HepG2 (cell line): ENCODE data around the gene VSX1. TPM values are rescaled to one million over a fixed set of nuclear protein-coding genes. Genes with fewer than 3 reads are reported as not detected.

Experiments used
- ARID5B ChIP-seq: IDR thresholded peaks from 2 replicates; pipeline ENCODE4 v1.4.0; 2020; ENCODE audit warnings: mild to moderate bottlenecking, missing genetic modification reagents
- ELF3 ChIP-seq: IDR thresholded peaks from 2 replicates; pipeline ENCODE4 v1.6.1; 2016; ENCODE audit warnings: missing genetic modification reagents, missing compliant biosample characterization
- IRF2 ChIP-seq: IDR thresholded peaks from 2 replicates; pipeline ENCODE4 v1.6.1; 2018; ENCODE audit warnings: missing genetic modification reagents, missing compliant biosample characterization
- KAT7 ChIP-seq: IDR thresholded peaks from 2 replicates; pipeline ENCODE4 v1.6.1; 2018; ENCODE audit warnings: borderline replicate concordance, missing compliant biosample characterization
- PAX8 ChIP-seq: sonication (generic); formaldehyde crosslinking; IDR thresholded peaks from 2 replicates; pipeline ENCODE4 v1.8.0; 2022; ENCODE audit warnings: mild to moderate bottlenecking, missing genetic modification reagents, borderline replicate concordance
- ZNF180 ChIP-seq: sonication (generic); formaldehyde crosslinking; IDR thresholded peaks from 2 replicates; pipeline ENCODE4 v1.4.0; 2020; ENCODE audit warnings: low read depth, missing genetic modification reagents, borderline replicate concordance
- polyA plus RNA-seq, 8 experiments: library from polyadenylated mRNA; depleted of rRNA in 3 of 8; stranded (reverse) in 7 of 8; unstranded in 1 of 8; fragments of >200 nt; fragmentation: Illumina TruSeq in 4 of 8; extraction: Trizol in 4 of 8; gene quantifications; 2 replicates each; pipeline versions ENCODE4 v1.2.1 to v1.2.3, GENCODE V29; 2011 to 2016; ENCODE audit warnings: low read depth in 4 of 8, missing spikeins in 1 of 8, mixed read lengths in 1 of 8; ENCODE audit not compliant: insufficient read depth in 1 of 8
- total RNA-seq, 5 experiments: library from RNA; depleted of rRNA; stranded (reverse); fragments of >200 nt; fragmentation: Illumina TruSeq; extraction: Trizol; gene quantifications; 2 replicates each; pipeline ENCODE4 v1.2.3, GENCODE V29; 2016; ENCODE audit warnings: low read depth in 1 of 5
- TF ChIP-seq, protein P1 (sequence below): sonication (generic); formaldehyde crosslinking; IDR thresholded peaks from 2 replicates; pipeline ENCODE4 v1.4.0; 2020; ENCODE audit warnings: low read depth, mild to moderate bottlenecking, missing genetic modification reagents
- TF ChIP-seq, protein P2 (sequence below): sonication (generic); formaldehyde crosslinking; IDR thresholded peaks from 2 replicates; pipeline ENCODE4 v1.4.0; 2020; ENCODE audit warnings: low read depth, missing genetic modification reagents
- TF ChIP-seq, protein P3 (sequence below): sonication (generic); formaldehyde crosslinking; IDR thresholded peaks from 2 replicates; pipeline ENCODE4 v1.4.0; 2020; ENCODE audit warnings: mild to moderate bottlenecking, missing genetic modification reagents

Gene VSX1
- total and polyA plus RNA-seq, 2 of the 13 experiments (the other 11 are each of a cell fraction or from before 2014, with no cell fraction given), result 0.04 TPM; not detected in 1

- TF ChIP-seq, protein P1, sequence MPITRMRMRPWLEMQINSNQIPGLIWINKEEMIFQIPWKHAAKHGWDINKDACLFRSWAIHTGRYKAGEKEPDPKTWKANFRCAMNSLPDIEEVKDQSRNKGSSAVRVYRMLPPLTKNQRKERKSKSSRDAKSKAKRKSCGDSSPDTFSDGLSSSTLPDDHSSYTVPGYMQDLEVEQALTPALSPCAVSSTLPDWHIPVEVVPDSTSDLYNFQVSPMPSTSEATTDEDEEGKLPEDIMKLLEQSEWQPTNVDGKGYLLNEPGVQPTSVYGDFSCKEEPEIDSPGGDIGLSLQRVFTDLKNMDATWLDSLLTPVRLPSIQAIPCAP (CRISPR knock-in tag), result no peak
- TF ChIP-seq IRF2 (CRISPR knock-in tag) (0 out of 2 replicates have a peak, but pooled peaks have one; percentile 40), ZNF180 (no peak), ARID5B (CRISPR knock-in tag) (peak; percentile 72), KAT7 (no peak), ELF3 (CRISPR knock-in tag) (peak; percentile 81), PAX8 (no peak)
- TF ChIP-seq, protein P2, sequence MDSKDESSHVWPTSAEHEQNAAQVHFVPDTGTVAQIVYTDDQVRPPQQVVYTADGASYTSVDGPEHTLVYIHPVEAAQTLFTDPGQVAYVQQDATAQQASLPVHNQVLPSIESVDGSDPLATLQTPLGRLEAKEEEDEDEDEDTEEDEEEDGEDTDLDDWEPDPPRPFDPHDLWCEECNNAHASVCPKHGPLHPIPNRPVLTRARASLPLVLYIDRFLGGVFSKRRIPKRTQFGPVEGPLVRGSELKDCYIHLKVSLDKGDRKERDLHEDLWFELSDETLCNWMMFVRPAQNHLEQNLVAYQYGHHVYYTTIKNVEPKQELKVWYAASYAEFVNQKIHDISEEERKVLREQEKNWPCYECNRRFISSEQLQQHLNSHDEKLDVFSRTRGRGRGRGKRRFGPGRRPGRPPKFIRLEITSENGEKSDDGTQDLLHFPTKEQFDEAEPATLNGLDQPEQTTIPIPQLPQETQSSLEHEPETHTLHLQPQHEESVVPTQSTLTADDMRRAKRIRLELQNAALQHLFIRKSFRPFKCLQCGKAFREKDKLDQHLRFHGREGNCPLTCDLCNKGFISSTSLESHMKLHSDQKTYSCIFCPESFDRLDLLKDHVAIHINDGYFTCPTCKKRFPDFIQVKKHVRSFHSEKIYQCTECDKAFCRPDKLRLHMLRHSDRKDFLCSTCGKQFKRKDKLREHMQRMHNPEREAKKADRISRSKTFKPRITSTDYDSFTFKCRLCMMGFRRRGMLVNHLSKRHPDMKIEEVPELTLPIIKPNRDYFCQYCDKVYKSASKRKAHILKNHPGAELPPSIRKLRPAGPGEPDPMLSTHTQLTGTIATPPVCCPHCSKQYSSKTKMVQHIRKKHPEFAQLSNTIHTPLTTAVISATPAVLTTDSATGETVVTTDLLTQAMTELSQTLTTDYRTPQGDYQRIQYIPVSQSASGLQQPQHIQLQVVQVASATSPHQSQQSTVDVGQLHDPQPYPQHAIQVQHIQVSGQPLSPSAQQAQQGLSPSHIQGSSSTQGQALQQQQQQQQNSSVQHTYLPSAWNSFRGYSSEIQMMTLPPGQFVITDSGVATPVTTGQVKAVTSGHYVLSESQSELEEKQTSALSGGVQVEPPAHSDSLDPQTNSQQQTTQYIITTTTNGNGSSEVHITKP (CRISPR knock-in tag), result no peak
- TF ChIP-seq, protein P3, sequence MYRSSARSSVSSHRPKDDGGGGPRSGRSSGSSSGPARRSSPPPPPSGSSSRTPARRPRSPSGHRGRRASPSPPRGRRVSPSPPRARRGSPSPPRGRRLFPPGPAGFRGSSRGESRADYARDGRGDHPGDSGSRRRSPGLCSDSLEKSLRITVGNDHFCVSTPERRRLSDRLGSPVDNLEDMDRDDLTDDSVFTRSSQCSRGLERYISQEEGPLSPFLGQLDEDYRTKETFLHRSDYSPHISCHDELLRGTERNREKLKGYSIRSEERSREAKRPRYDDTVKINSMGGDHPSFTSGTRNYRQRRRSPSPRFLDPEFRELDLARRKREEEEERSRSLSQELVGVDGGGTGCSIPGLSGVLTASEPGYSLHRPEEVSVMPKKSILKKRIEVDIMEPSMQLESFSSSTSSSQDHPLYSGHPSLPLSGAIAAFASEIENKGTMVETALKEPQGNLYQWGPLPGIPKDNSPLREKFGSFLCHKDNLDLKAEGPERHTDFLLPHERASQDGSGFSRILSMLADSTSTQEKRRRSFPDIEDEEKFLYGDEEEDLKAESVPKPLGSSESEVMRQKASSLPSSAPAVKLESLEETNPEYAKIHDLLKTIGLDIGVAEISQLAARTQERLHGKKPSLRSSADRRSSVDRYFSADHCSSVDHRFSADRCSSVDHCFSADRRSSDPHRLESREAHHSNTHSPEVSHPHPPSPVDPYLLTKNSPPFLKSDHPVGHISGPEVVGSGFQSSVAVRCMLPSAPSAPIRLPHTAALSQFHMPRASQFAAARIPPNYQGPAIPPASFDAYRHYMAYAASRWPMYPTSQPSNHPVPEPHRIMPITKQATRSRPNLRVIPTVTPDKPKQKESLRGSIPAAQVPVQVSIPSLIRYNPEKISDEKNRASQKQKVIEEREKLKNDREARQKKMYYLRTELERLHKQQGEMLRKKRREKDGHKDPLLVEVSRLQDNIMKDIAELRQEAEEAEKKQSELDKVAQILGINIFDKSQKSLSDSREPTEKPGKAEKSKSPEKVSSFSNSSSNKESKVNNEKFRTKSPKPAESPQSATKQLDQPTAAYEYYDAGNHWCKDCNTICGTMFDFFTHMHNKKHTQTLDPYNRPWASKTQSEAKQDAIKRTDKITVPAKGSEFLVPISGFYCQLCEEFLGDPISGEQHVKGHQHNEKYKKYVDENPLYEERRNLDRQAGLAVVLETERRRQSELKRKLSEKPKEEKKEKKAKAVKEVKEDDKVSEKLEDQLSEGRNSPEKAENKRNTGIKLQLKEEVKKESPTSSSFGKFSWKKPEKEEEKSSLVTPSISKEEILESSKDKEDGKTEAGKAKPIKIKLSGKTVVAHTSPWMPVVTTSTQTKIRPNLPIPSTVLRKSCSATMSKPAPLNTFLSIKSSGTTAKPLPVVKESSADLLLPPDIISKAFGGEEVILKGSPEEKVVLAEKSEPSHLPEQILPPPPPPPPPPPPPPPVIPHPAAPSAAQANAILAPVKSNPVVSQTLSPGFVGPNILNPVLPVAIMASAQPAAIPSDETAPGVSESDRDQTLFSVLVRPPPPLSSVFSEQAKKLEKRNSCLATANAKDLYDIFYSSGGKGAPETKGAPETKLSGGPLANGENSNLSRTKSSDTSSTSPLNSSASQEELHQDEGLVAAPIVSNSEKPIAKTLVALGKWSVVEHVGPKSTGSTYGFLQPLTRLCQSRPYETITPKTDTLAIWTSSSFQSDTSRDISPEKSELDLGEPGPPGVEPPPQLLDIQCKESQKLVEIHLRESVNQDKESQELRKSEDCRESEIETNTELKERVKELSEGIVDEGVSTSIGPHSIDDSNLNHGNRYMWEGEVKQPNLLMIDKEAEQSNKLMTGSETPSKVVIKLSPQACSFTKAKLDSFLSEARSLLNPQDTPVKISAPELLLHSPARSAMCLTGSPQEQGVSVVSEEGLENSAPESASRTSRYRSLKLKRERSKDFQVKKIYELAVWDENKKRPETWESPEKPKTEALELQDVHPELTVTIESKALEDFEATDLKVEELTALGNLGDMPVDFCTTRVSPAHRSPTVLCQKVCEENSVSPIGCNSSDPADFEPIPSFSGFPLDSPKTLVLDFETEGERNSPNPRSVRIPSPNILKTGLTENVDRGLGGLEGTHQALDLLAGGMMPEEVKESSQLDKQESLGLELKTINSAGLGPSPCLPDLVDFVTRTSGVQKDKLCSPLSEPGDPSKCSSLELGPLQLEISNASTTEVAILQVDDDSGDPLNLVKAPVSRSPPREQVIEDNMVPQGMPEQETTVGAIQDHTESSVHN, result no peak
These were observed 51.8 kb downstream of the VSX1 start (continued) for GRCh38 chr20:25030007-25030648.
